MM.1S (cell line): ENCODE data around the gene ALDH9A1.

Experiments used
- EZH2 ChIP-seq: fragments of 300-600 bp; sonication (generic); optimal IDR thresholded peaks from 2 replicates; pipeline ENCODE3; 2017; ENCODE audit warnings: low read depth, mild to moderate bottlenecking, antibody characterized with exemption, low read length, mixed read lengths
- EZH2phosphoT487 ChIP-seq: fragments of 300-600 bp; sonication (generic); IDR thresholded peaks from 2 replicates; pipeline ENCODE4 v1.6.1; 2018; ENCODE audit warnings: antibody characterized with exemption, low read length
- TF ChIP-seq, protein P1 (sequence below): fragments of 300-600 bp; sonication (generic); IDR thresholded peaks from 2 replicates; pipeline ENCODE4 v1.5.1; 2016; ENCODE audit warnings: antibody characterized with exemption, low read length, mixed read lengths

DNA sequence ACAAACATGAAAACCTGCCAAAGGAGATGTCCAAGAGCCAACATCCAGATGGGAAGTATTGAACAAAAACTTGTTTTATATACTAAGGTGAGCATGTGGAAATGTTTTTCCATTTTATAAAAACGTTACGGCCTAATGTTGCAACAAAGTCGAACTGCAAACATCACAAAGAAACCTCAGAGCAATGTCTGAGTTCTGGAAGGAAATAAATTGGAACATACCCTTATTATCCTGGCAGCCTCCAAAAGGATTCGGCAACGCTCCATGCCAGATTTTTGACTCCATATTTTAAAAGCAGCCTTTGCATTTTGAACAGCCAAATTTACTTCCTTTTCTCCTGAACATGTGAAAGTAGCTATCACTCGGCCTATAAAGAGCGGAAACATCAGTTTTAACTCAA lies 3.3 kb downstream of the ALDH9A1 start:
- TF ChIP-seq, protein P1, sequence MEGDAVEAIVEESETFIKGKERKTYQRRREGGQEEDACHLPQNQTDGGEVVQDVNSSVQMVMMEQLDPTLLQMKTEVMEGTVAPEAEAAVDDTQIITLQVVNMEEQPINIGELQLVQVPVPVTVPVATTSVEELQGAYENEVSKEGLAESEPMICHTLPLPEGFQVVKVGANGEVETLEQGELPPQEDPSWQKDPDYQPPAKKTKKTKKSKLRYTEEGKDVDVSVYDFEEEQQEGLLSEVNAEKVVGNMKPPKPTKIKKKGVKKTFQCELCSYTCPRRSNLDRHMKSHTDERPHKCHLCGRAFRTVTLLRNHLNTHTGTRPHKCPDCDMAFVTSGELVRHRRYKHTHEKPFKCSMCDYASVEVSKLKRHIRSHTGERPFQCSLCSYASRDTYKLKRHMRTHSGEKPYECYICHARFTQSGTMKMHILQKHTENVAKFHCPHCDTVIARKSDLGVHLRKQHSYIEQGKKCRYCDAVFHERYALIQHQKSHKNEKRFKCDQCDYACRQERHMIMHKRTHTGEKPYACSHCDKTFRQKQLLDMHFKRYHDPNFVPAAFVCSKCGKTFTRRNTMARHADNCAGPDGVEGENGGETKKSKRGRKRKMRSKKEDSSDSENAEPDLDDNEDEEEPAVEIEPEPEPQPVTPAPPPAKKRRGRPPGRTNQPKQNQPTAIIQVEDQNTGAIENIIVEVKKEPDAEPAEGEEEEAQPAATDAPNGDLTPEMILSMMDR: no peak
- no peak for TF ChIP-seq EZH2
- no peak for TF ChIP-seq EZH2phosphoT487
